Dendritic cell treated with granulocyte-macrophage colony-stimulating factor and Interleukin-4, amounts not matched to agents 40 ng/mL and 50 ng/mL, for 4 days (primary cell): Measurements from ENCODE around the gene ARHGAP22.

ENCODE experiments used
- H3K27ac Mint-ChIP-seq: one replicate; pipeline ENCODE4 v1.8.0; 2022; ENCODE audit warnings: mild to moderate bottlenecking, mixed read lengths
- H3K27me3 Mint-ChIP-seq: one replicate; pipeline ENCODE4 v1.8.0; 2022; ENCODE audit warnings: mild to moderate bottlenecking, mixed read lengths
- H3K36me3 Mint-ChIP-seq: one replicate; pipeline ENCODE4 v1.8.0; 2022; ENCODE audit warnings: low read depth, mixed read lengths
- H3K4me1 Mint-ChIP-seq: one replicate; pipeline ENCODE4 v1.8.0; 2022; ENCODE audit warnings: low read depth, mixed read lengths
- H3K4me3 Mint-ChIP-seq: one replicate; pipeline ENCODE4 v1.8.0; 2022; ENCODE audit warnings: mild to moderate bottlenecking, moderate library complexity, mixed read lengths
- H3K9me3 Mint-ChIP-seq: one replicate; pipeline ENCODE4 v1.8.0; 2022; ENCODE audit warnings: mixed read lengths
- intact Hi-C: fragments of 100-400 bp; cut with micrococcal nuclease; formaldehyde crosslinking; loops from one replicate; pipeline ENCODE4 v1.15.0; 2022

ARHGAP22 gene

GRCh38 chr10:48577158-48577557, 27.7 kb downstream of the ARHGAP22 start:
- no peaks in the 10 kb centered on the region for H3K9me3 Mint-ChIP-seq
- intact Hi-C loops = no loop called here
- peaks cover 85% of the 10 kb centered on the region for H3K4me1 Mint-ChIP-seq
- H3K36me3 Mint-ChIP-seq = peaks cover 36% of the 10 kb centered on the region
- H3K4me3 Mint-ChIP-seq = peak overlapping the region; percentile 53
- peak overlapping the region; percentile 96 for H3K27ac Mint-ChIP-seq
- H3K27me3 Mint-ChIP-seq = no peaks in the 10 kb centered on the region

DNA sequence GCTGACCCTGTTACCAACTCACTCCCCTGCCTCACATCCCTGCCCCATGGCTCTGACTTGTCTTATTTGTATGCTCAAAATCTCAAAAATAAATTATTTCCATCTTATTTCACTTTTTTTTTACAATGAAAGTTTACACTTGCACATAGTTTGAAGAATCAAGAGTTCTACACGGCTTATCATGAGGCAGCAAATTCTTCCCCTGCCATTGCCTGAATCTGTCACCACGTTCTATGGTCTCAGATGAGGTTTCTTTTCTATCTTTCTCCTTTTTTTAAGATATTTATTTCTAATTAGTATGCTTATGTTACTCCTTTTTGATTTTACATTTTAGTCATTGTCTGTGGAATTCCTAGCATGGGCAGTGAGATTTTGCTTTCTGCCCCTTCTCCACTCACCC, 28.4 kb downstream of the ARHGAP22 start:
- H3K4me1 Mint-ChIP-seq = peaks cover 85% of the 10 kb centered on the region
- H3K9me3 Mint-ChIP-seq = no peaks in the 10 kb centered on the region
- no peak overlapping the region for H3K4me3 Mint-ChIP-seq
- no peaks in the 10 kb centered on the region for H3K27me3 Mint-ChIP-seq
- intact Hi-C loops = no loop called here
- peaks cover 31% of the 10 kb centered on the region for H3K36me3 Mint-ChIP-seq
- peak overlapping the region; percentile 96 for H3K27ac Mint-ChIP-seq

GRCh38 chr10:48575901-48576300, 29.0 kb downstream of the ARHGAP22 start:
- Mint-ChIP-seq H3K4me3 (no peak overlapping the region), H3K27me3 (no peaks in the 10 kb centered on the region), H3K27ac (peak overlapping the region; percentile 96), H3K36me3 (peaks cover 31% of the 10 kb centered on the region), H3K9me3 (no peaks in the 10 kb centered on the region), H3K4me1 (peaks cover 82% of the 10 kb centered on the region)
- intact Hi-C loops = no loop called here

GRCh38 chr10:48574817-48575380, 30.0 kb downstream of the ARHGAP22 start:
- peak overlapping the region; percentile 96 for H3K27ac Mint-ChIP-seq
- H3K27me3 Mint-ChIP-seq = peaks cover 2% of the 10 kb centered on the region
- H3K9me3 Mint-ChIP-seq = no peaks in the 10 kb centered on the region
- H3K4me1 Mint-ChIP-seq = peaks cover 75% of the 10 kb centered on the region
- intact Hi-C loops = loop anchor here (5.0 kb wide), 1 partner anchor 32 kb away; the partner anchor contains the start of gene ARHGAP22
- no peak overlapping the region for H3K4me3 Mint-ChIP-seq
- H3K36me3 Mint-ChIP-seq = peaks cover 24% of the 10 kb centered on the region

DNA sequence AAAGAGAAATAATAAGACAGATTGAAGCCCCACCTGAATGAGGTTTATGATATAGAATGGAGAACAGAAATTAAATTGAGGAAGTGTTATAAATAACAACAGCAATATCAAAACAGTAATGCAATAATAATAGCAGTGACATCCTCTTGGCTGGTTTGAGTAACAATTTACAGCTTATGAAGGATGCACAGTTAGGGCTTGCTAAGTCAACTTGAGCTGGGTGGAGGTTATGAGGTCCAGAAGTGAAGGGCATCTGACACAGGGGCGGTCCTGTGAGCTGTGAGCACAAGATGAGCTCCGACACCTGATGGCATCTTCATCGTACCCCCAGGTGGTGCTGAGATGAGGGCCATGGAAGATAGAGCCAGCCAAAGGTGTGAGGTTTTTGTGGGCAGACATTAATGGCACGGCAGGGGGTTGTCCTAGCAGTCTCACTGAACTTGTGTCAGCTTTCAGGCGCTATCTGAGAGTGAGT, 30.5 kb downstream of the ARHGAP22 start:
- intact Hi-C loops = loop anchor here (5.0 kb wide), 1 partner anchor 33 kb away; the partner anchor contains the start of gene ARHGAP22
- Mint-ChIP-seq H3K27ac (peak overlapping the region; percentile 96), H3K4me1 (peaks cover 69% of the 10 kb centered on the region), H3K9me3 (no peaks in the 10 kb centered on the region), H3K4me3 (no peak overlapping the region), H3K27me3 (peaks cover 2% of the 10 kb centered on the region), H3K36me3 (peaks cover 22% of the 10 kb centered on the region)

GRCh38 chr10:48573045-48573444, 31.8 kb downstream of the ARHGAP22 start:
- Mint-ChIP-seq H3K4me3 (no peak overlapping the region), H3K27me3 (peaks cover 2% of the 10 kb centered on the region), H3K4me1 (peaks cover 56% of the 10 kb centered on the region), H3K9me3 (no peaks in the 10 kb centered on the region), H3K27ac (no peak overlapping the region), H3K36me3 (peaks cover 17% of the 10 kb centered on the region)
- intact Hi-C loops = loop anchor here (5.0 kb wide), 1 partner anchor 34 kb away; the partner anchor contains the start of gene ARHGAP22

- no peak overlapping the region for H3K4me3 Mint-ChIP-seq
- H3K27ac Mint-ChIP-seq = no peak overlapping the region
- H3K4me1 Mint-ChIP-seq = peaks cover 53% of the 10 kb centered on the region
- H3K27me3 Mint-ChIP-seq = peaks cover 2% of the 10 kb centered on the region
- intact Hi-C loops = loop anchor here (5.0 kb wide), 1 partner anchor 35 kb away; the partner anchor contains the start of gene ARHGAP22
- no peaks in the 10 kb centered on the region for H3K9me3 Mint-ChIP-seq
- peaks cover 17% of the 10 kb centered on the region for H3K36me3 Mint-ChIP-seq
These were observed 32.5 kb downstream of the ARHGAP22 start for GRCh38 chr10:48572414-48572813.

GRCh38 chr10:48568546-48568945, 36.3 kb downstream of the ARHGAP22 start:
- H3K27ac Mint-ChIP-seq = no peak overlapping the region
- intact Hi-C loops = no loop called here
- no peak overlapping the region for H3K4me3 Mint-ChIP-seq
- H3K9me3 Mint-ChIP-seq = no peaks in the 10 kb centered on the region
- H3K4me1 Mint-ChIP-seq = peaks cover 19% of the 10 kb centered on the region
- peaks cover 8% of the 10 kb centered on the region for H3K27me3 Mint-ChIP-seq
- H3K36me3 Mint-ChIP-seq = peaks cover 6% of the 10 kb centered on the region

- peaks cover 8% of the 10 kb centered on the region for H3K27me3 Mint-ChIP-seq
- intact Hi-C loops = no loop called here
- peaks cover 6% of the 10 kb centered on the region for H3K36me3 Mint-ChIP-seq
- H3K9me3 Mint-ChIP-seq = no peaks in the 10 kb centered on the region
- peaks cover 15% of the 10 kb centered on the region for H3K4me1 Mint-ChIP-seq
- no peak overlapping the region for H3K27ac Mint-ChIP-seq
- no peak overlapping the region for H3K4me3 Mint-ChIP-seq
These were observed 36.7 kb downstream of the ARHGAP22 start for GRCh38 chr10:48568131-48568530.

GRCh38 chr10:48567346-48567745, 37.5 kb downstream of the ARHGAP22 start:
- peaks cover 6% of the 10 kb centered on the region for H3K36me3 Mint-ChIP-seq
- H3K9me3 Mint-ChIP-seq = no peaks in the 10 kb centered on the region
- no peak overlapping the region for H3K4me3 Mint-ChIP-seq
- H3K27me3 Mint-ChIP-seq = peaks cover 8% of the 10 kb centered on the region
- peaks cover 18% of the 10 kb centered on the region for H3K4me1 Mint-ChIP-seq
- intact Hi-C loops = no loop called here
- H3K27ac Mint-ChIP-seq = no peak overlapping the region

- peaks cover 7% of the 10 kb centered on the region for H3K27me3 Mint-ChIP-seq
- H3K4me1 Mint-ChIP-seq = peaks cover 10% of the 10 kb centered on the region
- no peak overlapping the region for H3K27ac Mint-ChIP-seq
- no peaks in the 10 kb centered on the region for H3K9me3 Mint-ChIP-seq
- no peak overlapping the region for H3K4me3 Mint-ChIP-seq
- H3K36me3 Mint-ChIP-seq = peaks cover 6% of the 10 kb centered on the region
- intact Hi-C loops = no loop called here
These were observed 40.3 kb downstream of the ARHGAP22 start for GRCh38 chr10:48564466-48565160.

DNA sequence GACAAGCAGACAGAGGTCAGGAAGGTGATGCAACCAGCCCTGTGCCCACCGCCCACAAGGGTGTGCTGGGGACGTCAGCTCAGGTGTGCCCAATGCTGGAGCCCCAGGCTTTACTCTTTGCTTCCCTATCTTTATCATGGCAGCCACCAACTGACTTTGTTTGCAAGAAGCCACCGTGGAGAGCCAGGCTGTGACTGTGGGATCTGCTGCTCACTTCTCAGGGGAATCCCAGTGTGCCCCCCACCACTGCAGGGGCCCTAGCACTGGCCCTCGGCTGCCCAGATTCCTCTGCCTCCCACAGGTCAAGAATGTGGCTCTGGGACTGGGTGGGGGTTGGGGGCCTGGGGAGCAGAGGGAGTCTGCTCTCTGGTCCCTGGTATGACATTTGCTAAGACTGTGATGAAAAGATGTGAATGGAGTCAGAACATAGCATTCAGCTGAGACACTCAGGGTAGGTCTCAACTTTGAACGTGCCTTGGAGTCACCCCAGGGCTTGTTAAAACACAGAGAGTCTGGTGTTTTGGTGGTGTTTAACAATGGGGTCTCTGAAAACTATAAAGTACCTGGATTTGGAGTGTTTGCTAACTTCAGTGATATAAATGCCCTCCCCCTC, 47.3 kb downstream of the ARHGAP22 start:
- Mint-ChIP-seq H3K27ac (no peak overlapping the region), H3K4me3 (no peak overlapping the region), H3K27me3 (peaks cover 1% of the 10 kb centered on the region), H3K4me1 (peaks cover 23% of the 10 kb centered on the region), H3K36me3 (peaks cover 33% of the 10 kb centered on the region), H3K9me3 (no peaks in the 10 kb centered on the region)
- intact Hi-C loops = no loop called here

GRCh38 chr10:48556713-48557112, 48.2 kb downstream of the ARHGAP22 start:
- H3K27ac Mint-ChIP-seq = no peak overlapping the region
- intact Hi-C loops = no loop called here
- H3K4me3 Mint-ChIP-seq = no peak overlapping the region
- peaks cover 27% of the 10 kb centered on the region for H3K4me1 Mint-ChIP-seq
- peaks cover 35% of the 10 kb centered on the region for H3K36me3 Mint-ChIP-seq
- no peaks in the 10 kb centered on the region for H3K9me3 Mint-ChIP-seq
- peaks cover 1% of the 10 kb centered on the region for H3K27me3 Mint-ChIP-seq

- Mint-ChIP-seq H3K27ac (peak overlapping the region; percentile 5), H3K4me3 (no peak overlapping the region), H3K27me3 (peaks cover 2% of the 10 kb centered on the region), H3K4me1 (peaks cover 29% of the 10 kb centered on the region), H3K9me3 (no peaks in the 10 kb centered on the region), H3K36me3 (peaks cover 37% of the 10 kb centered on the region)
- intact Hi-C loops = no loop called here
These were observed 48.8 kb downstream of the ARHGAP22 start for GRCh38 chr10:48556065-48556464.
